GM19351 (cell line): ENCODE results near the gene RAPGEF1.

Source experiments
- ATAC-seq: cut with Tn5 transposase; IDR thresholded peaks from one replicate; pipeline ENCODE4 v1.9.1; 2021; ENCODE audit warnings: mild to moderate bottlenecking, moderate library complexity; ENCODE audit not compliant: unreplicated experiment

The RAPGEF1 gene

DNA sequence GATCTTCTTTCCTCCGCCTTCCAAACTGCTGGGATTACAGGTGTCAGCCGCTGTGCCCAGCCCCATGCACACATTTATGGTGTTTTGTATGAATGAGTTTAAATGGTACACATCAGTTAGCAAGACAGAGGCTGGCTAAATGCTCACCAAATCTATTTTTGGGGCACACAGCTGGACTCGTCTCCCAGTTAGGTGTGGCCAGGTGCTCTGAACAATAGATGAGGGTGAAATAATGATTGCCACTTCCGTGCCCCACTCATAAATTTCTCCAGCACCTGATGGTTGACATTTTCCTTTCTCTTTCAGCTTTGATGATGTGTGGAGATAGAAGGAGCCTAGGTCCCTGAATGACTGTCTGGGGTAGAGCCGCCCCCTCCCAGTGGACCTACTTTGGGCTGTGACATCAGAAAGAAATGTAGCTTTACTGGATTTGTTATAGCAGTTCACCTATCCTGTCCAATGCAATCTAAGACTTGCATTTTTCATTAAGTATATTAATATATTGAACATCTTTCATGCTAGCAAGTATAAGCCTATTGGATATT, 8.6 kb upstream of the RAPGEF1 start:
- ATAC-seq = no peak

DNA sequence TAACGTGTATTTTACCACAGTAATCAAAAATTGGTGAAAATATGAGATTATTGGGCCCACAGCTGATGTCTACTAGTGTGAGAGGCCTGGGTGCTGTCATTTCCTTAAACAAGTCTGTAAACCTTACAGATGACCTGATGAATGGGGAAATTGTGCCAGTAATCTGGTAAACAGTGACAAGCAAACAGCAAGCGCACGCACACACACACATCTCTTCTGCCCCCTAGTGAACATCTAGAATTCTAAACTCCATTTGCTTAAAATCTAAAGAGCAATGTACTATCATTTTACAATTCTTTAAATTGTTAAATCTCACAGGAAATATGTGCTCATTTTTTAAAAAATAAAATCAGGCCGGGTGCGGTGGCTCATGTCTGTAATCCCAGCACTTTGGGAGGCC, 7.5 kb upstream of the RAPGEF1 start:
- no peak for ATAC-seq

DNA sequence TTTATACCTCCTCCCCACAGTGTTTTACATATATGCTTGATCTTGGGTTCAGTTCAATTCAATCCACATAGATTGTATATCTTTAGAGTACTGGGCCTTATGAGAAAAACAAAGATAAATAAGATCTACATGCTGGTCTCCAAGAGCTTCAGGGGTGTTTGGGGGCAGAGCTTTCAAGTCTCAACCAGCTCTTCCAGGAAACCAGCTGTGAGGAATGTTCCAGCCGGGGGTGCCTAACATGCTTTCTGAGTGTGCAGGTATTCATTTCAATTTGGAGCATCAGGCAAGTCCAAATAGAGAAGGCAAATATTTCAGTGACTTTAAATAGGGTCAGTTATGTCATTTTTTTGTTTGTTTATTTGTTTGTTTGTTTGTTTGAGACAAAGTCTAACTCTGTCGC, 5.7 kb upstream of the RAPGEF1 start:
- no peak for ATAC-seq

DNA sequence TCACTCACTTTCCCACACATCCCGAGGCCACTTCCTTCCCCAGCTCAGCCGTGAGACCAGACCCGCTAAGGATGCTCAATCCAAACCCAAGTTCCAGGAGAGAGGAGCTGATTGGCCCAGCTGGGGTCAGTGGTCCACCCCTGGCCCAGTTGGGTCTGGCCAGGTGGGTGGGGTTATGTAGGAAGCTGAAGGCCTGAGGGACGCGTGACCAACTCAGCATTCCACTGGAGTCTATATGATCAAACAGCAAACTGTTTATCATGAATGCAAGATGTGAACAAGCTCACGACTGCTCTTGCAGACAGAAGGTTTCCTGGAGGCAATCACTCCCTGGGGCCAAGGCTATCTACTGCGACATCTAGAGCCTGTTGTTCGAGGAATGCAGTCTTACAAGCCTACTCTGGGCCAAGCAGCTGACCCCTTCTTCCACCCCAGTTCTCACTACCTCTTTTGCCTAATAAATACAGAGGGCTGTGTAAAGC, 4.9 kb upstream of the RAPGEF1 start:
- no peak for ATAC-seq

DNA sequence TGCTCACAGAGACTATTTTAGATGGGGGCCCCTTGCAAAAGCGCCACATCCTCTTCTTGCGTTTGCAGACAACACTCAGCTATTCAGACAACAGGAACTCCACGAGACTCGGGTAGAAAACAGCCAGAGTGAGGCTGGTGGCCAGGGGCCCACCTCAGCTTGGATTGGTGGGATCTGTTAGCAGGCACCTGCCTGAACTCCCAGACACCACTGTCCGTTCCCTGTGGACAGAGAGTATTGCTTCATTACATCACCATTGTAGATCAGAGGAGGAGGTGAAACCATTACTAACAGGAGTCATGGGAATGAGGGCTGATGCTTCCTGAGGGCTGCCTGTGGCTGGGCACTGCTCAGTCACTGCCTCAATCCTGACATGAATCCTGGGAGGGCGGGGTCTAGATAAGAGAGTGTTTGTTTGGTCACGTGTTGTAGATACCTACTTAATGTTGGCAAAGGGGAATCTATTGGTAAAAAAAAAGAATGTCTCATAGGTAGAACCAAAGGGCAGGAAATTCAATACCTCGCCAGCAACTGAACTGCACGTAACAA, 4.4 kb upstream of the RAPGEF1 start:
- ATAC-seq = no peak

DNA sequence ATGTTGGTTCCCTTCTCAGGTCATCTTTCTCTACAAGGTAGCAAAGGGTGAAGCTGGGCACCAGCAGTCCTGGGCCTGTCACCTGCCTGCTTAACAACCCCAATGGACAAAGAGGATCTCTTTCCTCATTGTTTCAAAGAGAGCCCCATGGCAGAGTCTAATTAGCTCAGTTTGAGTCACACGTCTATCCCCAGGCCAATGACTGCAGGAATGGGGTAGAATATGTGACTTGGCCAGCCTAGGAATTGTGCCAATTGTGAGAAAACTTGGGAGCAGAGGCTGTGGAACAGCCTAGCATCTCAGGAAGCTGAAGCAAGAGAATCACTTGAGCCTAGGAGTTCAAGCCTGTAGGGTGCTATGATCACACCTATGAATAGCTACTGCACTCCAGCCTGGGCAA, 3.6 kb upstream of the RAPGEF1 start:
- ATAC-seq = no peak

DNA sequence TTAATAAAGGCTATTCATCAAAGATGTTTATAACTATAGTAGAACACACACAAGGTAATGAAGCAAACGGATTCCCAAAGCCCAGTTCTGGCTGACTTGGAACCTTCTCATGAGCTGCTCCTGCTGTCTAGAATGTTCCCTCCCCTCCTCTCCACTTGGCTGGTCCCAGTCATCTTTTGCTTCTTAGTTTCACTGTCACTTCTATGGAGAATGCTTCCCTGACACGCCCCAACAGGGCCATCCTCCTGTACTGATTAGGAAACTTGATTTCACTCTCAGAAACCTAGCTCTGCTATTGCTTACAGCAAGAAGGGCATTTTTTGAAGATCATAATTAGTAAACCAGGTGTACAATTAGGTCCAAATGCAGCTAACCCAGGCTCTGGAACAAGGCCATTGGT, 3.2 kb upstream of the RAPGEF1 start:
- ATAC-seq = no peak

DNA sequence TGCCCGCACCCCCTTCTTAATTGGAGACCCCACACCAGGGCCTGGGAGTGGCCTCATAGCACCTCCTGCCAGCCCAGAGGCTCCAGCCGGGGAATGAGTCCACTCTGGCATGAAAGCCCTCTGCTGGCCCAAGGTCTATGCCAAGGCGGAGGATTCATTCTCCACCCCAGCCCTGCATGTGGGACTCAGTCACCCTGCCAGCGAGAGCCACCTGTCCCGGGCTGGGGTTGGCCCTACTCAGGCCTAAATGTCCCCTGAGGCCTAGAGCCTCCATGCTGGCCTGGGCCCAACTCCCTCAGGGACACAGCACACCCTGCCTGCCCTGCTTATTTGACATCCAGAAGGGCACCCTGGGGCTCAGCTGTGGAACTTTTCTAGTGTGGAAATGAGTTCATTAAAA, 1.0 kb upstream of the RAPGEF1 start:
- ATAC-seq = no peak

DNA sequence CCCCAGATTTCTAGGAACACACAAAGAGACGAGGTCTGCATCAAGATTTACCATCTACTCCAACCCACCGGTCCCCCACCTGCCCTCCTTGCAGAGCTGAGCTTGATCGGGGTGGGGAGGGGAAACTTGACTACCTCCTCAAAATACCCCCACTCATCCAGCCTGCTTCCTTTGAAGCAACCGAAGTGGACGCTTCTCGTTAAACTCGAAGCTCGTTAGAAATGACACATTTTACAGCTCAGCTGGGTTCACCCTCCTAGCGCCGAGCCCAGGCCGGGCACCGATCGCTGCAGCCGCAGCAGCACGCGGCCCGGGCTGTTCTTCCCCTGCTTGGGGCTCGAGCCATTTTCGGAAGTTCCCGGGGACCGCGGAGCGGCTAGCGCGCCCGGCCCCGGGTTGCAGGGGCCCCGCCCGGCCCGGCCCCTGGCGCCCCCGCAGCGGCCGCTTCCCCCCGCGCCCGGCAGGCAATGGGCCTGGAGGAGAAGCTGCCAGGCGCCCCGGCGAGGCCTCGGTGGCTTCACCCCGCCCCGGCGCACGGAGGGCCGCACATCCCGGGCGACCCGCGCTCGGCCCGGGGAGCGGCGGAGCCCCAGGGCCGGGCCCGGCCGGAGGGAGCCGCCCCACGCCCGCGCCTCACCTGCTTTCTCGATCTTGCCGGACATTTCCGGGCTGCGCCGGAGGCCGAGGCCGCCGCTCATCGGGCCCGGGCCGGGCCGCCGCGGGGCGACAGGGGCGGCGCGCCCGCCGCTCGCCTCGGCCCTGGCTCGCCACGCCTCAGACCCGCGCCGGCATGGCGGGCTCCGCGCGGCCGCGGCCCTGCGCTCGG, 530 bp downstream of the RAPGEF1 start:
- ATAC-seq = peak; percentile 18

DNA sequence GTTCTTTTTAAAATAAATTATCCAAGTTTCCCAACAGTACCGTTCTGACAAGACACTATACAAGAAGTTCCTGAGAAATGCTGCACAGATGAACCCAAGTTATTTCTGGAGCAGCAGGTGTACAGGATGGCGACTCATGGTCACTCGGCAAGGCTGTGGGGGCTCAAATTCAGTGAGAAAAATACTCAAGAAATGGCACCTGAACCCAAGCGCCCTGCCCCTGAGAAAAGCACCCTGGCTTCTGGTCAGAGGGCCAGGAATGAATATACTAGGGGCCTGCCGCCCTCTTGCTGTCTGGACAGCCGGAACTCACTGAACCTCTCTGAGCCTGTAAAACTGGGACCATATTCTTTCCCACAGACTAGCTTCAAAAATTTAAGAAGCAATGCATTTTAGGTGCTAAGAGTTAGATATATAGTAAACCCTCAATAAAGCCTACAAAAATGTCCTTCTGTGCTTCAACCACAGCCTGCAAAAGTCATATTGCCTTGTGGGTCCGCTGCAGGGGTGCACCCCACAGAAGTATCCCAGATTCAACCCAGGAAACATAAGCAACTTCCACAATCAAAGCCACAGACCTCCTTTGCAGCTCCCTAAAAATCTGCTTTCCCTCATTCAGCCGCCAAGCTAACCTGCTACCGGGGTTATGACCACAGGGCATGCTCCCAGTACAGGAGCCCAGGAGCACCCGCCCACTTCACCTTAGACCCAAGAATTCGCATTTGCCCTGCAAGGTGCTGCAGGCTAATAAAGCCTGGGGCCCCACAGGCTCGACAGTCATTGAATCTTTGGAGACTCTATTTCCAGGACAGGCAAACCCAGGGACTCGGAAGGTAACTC, 1.4 kb downstream of the RAPGEF1 start:
- ATAC-seq = no peak

DNA sequence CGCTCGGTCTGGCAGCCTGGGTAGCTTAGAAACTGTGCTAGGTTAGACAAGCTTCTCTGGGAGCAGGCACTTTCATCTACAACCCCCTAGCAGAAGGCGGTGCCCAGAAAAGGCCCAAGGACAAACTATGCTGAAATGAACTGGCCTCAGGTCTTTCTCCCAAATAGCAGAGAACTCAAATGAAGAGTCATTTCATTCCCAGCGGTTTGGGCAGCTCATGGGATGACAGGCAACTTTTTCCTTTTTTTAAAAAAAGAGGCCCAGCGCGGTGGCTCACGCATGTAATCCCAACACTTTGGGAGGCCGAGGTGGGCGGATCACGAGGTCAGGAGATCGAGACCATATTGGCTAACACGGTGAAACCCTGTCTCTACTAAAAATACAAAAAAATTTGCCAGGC, 2.5 kb downstream of the RAPGEF1 start:
- ATAC-seq = no peak

DNA sequence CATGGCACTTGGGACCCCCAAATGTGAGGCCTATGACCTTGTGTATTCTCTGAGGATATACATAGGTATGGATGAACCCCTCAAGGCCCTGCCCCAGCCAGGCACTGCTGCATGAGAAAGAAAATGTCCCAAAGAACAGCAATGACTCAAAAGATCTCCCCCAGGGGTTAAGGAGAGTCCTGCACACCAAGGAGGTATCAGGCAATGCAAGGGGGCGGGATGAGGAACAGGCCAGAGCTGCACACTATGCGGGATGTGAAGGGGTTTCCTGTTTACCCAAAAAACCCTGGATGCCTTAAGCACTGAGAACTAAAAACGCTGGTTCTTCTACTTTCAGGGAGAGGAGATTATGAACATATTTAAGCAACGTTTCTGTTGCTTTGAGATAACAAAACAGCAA, 3.4 kb downstream of the RAPGEF1 start:
- no peak for ATAC-seq

DNA sequence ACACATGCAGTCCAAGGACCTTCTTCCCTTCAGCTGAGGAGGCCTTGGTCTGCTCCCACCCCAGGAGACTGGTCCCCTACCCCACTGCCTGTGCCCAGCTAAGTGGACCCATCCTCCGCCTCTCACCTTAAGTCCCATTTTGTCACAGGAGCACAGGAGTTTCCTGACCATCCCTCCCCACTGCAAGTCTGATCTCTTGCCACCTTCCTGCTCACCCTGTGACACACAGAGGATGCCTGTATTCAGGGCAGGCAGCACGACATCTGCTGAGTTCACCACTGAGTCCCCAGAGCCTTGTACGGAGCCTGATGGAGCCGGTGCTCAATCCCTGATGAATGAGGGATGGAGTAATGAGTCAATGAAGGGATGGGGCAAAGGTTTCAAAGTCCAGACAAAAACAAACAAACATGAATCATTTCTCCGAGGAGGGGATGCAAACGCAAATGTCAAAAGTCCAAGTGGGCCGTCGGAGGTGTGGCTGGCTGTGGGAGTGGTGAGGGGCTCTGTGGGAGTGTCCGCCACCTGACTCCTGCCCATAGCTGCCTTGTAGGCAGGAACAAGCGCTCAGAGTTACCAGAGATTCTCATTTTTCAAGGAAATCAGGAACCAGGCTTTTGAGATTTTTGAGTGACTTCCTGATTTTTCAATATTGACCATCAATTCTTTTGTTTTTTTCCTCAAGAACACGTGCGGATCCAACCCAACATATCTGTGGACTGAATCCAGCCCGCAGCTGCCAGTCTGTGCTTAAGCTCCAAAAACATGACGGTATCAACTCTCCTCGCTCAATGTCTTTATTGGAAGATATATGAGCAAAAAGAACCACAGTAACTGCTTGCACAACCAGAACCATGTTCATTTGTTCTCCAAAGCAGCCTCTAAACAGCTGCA, 4.4 kb downstream of the RAPGEF1 start:
- no peak for ATAC-seq

DNA sequence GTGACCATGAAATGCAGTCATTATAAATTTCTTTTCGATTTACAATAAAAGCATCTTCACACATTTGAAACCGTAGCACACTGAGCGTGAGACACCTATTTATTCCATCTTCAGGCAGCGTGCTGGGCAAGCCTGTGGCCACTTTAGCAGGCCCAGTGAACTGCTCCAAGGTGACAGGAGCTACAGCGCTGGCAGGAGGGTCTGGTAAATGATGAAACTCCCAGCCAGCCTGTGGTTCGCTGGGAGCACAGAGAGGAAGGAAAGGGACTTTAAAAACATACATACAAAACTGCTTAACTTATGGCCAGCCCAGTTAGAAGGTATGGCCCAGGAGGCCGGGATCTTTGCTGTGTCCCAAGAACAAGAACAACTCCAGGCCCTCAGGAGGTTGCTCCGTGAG, 5.1 kb downstream of the RAPGEF1 start:
- ATAC-seq = no peak

DNA sequence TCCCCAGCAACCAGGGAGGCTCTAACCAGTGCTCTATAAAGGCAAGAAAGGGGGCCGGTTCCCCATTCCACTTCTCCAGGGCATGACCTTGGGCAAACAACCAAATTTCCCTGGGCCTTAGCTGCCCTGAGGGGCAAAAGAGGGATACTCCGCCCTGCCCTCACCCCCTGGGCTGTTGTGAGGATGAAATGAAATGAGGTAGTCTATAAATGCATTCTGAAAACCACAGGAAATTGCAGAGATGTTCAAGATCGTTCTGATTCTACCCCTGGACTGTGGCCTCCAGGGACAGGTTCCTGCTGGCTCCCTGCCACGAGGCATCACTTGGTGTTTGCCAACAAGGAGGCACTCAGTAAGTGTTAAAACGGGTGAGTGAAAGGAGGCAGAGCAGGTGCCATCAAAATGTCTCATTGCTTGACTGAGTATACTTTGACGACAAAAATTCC, 5.7 kb downstream of the RAPGEF1 start:
- ATAC-seq = no peak

DNA sequence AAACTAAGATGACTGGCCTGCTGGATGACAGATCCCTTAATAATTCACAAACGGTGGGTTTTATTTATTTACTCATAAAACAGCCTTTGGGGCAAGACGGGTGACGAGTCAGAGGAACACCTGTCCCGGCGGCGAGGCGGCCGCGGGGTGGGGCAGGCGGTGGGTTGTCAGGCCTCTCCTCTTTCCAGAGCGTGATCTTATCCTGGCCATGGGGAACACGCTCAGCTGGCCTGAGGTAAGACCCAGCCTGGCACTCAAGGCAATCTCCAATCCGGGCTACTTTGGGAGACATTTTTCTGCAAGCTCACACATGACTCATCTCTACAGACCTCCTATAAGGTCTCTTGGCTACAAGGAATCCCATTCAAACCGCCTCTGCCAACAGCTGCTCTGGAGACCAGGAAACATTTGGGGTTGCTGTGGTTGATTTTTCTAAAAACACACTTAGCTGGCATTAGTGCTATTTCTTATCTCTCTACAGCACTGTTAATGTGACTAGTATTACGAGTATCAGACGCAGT, 6.3 kb downstream of the RAPGEF1 start:
- ATAC-seq = no peak

DNA sequence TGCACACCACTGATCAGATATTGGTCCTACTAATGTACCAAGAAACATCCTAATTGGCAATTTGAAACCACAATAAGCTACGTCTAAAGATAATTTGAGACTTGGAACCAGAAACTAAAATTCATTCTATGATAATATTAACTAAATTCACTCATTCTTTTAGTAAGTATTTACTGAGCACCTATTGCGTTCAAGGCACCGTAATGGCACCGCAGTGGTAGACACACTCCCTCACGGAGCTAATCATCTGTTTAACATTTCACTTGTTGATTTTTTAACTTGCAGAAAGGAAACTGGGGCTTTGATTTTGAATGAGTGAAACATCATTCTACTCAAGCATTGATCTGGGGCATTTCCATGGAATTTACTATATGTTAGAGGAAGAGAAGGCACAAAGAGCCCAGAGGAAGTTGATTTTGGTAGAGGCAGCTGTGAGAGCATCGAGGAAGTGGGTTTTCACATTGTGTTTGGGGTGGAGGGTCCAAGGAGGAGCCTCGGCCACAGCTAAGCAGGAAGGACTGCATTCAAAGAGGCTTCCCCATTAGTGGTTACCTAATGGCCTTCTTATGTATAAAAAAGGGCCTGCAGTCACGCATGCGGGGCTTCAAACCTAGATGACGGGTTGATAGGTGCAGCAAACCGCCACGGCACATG, 7.1 kb downstream of the RAPGEF1 start:
- ATAC-seq = no peak

DNA sequence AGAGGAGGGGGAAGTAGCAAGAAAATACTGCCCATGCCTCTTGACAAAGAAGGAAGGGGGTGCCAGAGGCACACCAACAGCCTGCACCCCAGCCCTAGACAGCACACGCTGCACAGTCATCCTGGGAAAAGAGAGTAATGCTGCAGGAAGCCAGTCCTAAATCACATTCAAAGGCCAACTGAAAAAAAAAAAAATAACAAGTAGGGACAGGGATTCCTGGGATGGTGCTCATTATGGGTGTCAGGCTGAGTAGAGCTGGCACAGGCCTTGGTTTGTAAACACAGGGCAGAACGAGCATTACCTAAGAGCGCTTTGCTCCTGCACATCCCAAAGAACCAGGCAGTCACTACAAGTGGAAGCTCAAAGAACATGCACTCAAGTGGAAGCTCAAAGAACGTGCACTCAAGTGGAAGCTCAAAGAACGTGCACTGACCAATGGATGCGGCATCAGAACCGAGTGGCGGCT, 7.8 kb downstream of the RAPGEF1 start:
- ATAC-seq = no peak

DNA sequence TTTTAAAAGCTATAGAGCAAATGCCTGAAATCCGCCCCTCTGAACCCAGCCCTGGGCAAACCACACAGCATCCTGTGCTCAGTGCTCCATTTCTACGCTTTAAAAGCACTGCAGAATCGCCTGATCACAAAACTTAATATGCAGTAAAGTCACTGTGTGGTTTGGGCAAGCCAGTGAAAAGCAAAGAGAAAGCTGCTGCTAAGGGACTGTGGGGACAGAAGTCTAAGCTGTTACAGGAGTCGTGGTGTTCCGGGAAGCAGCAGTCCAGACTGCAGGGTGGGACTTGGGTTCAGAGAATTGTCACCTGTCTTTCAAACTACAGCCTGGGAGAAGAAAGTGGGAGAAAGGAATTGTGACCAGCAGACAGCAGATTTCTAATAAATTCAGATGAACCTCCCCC, 8.2 kb downstream of the RAPGEF1 start:
- ATAC-seq = no peak

DNA sequence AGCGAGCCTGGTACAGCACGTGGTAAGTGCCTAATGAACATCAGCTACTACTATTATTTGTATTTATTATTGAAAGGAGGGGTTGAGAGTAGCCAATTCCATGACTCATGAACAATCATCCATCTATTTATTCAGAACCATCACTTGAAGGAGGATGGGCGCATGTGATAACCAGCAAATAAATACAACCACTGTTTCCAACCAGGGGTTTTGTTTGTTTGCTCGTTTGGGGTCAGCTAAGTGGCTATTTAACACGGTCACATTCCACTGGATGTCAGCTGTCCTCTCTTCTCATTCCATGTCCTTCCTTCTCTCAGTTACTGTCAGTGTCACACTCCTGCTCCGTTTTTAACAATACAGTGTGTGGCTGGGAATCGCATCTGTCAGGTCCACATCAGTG, 8.6 kb downstream of the RAPGEF1 start:
- no peak for ATAC-seq
